ENCODE measurements around the gene RNF213.

The RNF213 gene

GRCh38 chr17:80393241-80393890 is 132.7 kb downstream of the RNF213 start (continued):
- TF ChIP-seq ZNF513 (tag by site-specific recombination; IDR thresholded peaks at IDR 0.05) (no peak), RBAK (tag by site-specific recombination; IDR thresholded peaks at IDR 0.05) (no peak), ZNF776 (tag by site-specific recombination; IDR thresholded peaks at IDR 0.05; ENCODE audit: borderline replicate concordance) (no peak)
- TF ChIP-seq, protein P1, sequence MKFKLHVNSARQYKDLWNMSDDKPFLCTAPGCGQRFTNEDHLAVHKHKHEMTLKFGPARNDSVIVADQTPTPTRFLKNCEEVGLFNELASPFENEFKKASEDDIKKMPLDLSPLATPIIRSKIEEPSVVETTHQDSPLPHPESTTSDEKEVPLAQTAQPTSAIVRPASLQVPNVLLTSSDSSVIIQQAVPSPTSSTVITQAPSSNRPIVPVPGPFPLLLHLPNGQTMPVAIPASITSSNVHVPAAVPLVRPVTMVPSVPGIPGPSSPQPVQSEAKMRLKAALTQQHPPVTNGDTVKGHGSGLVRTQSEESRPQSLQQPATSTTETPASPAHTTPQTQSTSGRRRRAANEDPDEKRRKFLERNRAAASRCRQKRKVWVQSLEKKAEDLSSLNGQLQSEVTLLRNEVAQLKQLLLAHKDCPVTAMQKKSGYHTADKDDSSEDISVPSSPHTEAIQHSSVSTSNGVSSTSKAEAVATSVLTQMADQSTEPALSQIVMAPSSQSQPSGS (tag by site-specific recombination; IDR thresholded peaks at IDR 0.05; ENCODE audit: low read depth): no peak
- TF ChIP-seq, protein P2, sequence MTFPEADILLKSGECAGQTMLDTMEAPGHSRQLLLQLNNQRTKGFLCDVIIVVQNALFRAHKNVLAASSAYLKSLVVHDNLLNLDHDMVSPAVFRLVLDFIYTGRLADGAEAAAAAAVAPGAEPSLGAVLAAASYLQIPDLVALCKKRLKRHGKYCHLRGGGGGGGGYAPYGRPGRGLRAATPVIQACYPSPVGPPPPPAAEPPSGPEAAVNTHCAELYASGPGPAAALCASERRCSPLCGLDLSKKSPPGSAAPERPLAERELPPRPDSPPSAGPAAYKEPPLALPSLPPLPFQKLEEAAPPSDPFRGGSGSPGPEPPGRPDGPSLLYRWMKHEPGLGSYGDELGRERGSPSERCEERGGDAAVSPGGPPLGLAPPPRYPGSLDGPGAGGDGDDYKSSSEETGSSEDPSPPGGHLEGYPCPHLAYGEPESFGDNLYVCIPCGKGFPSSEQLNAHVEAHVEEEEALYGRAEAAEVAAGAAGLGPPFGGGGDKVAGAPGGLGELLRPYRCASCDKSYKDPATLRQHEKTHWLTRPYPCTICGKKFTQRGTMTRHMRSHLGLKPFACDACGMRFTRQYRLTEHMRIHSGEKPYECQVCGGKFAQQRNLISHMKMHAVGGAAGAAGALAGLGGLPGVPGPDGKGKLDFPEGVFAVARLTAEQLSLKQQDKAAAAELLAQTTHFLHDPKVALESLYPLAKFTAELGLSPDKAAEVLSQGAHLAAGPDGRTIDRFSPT (tag by site-specific recombination; IDR thresholded peaks at IDR 0.05): no peak

GRCh38 chr17:80393961-80394360 is 133.3 kb downstream of the RNF213 start:
- TF ChIP-seq CTCF (tag by site-specific recombination; IDR thresholded peaks at IDR 0.05) (no peak), ZNF132 (tag by site-specific recombination; IDR thresholded peaks at IDR 0.05; ENCODE audit: borderline replicate concordance) (no peak), GFI1B (tag by site-specific recombination; IDR thresholded peaks at IDR 0.05) (no peak), ZNF645 (tag by site-specific recombination; IDR thresholded peaks at IDR 0.05) (no peak), ZNF707 (tag by site-specific recombination; IDR thresholded peaks at IDR 0.05) (no peak), WT1 (tag by site-specific recombination; IDR thresholded peaks at IDR 0.05) (no peak)
- TF ChIP-seq, protein P3, sequence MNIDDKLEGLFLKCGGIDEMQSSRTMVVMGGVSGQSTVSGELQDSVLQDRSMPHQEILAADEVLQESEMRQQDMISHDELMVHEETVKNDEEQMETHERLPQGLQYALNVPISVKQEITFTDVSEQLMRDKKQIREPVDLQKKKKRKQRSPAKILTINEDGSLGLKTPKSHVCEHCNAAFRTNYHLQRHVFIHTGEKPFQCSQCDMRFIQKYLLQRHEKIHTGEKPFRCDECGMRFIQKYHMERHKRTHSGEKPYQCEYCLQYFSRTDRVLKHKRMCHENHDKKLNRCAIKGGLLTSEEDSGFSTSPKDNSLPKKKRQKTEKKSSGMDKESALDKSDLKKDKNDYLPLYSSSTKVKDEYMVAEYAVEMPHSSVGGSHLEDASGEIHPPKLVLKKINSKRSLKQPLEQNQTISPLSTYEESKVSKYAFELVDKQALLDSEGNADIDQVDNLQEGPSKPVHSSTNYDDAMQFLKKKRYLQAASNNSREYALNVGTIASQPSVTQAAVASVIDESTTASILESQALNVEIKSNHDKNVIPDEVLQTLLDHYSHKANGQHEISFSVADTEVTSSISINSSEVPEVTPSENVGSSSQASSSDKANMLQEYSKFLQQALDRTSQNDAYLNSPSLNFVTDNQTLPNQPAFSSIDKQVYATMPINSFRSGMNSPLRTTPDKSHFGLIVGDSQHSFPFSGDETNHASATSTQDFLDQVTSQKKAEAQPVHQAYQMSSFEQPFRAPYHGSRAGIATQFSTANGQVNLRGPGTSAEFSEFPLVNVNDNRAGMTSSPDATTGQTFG (tag by site-specific recombination; IDR thresholded peaks at IDR 0.05; ENCODE audit: borderline replicate concordance): no peak
- H3K36me3 ChIP-seq (ENCODE audit: control insufficient read depth in 2 of 2, insufficient read depth in 1 of 2, low read length in 2 of 2): peaks cover 22 to 61% of the 10 kb centered on the region in 2 experiments
- POLR2A ChIA-PET: interaction anchor here (1.0 kb wide), 1 partner anchor 42 kb away, joined by 3 read pairs; no protein-coding TSS in a partner anchor
- H3K4me1 ChIP-seq (ENCODE audit: control insufficient read depth, insufficient read depth, low read length): no peaks in the 10 kb centered on the region
- CTCF ChIA-PET: no interaction called here
- H3K27ac ChIP-seq (ENCODE audit: extremely low read depth, low read depth, low read length): no peak overlapping the region
- H3K9me3 ChIP-seq (ENCODE audit: control insufficient read depth, insufficient read depth, low read depth, low read length): no peaks in the 10 kb centered on the region
- H3K4me3 ChIP-seq (ENCODE audit: low read depth, low read length): no peak overlapping the region

All from HEK293 (cell line).